Breast epithelium (tissue), 3 donors: ENCODE data around the gene SLIT1.

Experiments
- CTCF ChIP-seq, 3 donors: fragments of 450-650 bp; IDR thresholded peaks; one replicate each; pipeline ENCODE4 v1.5.1; 2016 to 2017; ENCODE audit warnings: antibody characterized with exemption in 3 of 3, mild to moderate bottlenecking in 3 of 3, moderate library complexity in 3 of 3
- POLR2A ChIP-seq: fragments of 450-650 bp; IDR thresholded peaks from one replicate; pipeline ENCODE4 v1.6.1; 2016; ENCODE audit warnings: antibody characterized with exemption, mild to moderate bottlenecking, moderate library complexity

DNA sequence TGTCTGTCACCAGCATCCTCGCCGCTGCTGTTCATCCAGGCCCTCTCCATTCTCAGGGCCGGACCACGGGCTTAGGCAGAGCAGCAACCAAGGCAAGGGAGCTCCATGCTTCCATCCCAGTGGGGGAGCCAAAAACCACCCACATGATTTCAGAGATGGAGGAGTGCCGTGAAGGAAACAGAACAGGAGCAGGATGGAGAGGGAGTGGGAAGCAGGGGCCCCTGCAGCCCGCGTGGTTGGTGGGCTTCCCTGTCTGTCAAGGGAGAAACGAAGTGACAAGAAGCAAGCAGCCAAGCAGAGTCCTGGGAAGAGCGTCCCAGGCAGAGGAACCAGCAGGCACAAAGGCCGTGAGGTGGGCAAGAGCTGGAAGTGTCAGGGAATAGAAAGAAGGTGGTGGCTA, 95.7 kb downstream of the SLIT1 start:
- TF ChIP-seq POLR2A = no peak
- TF ChIP-seq CTCF (IDR thresholded peaks at IDR 0.05) = no peak
